Brain microvascular endothelial cell (primary cell): ENCODE results near the gene RSPRY1.
A peak's percentile ranks its signal among the peaks of the same experiment; 100 is the strongest.

ENCODE experiments used
- DNase-seq: peaks from one replicate; pipeline ENCODE4 v3.0.0-alpha.2; 2020
- H3K27ac ChIP-seq: fragments of 250-450 bp; sonication (Bioruptor Pico); 2 replicates; pipeline ENCODE4 v1.5.1; 2020; ENCODE audit warnings: mild to moderate bottlenecking, moderate library complexity
- H3K27me3 ChIP-seq: fragments of 250-450 bp; sonication (Bioruptor Pico); replicated peaks from 2 replicates; pipeline ENCODE4 v1.5.1; 2020; ENCODE audit warnings: mild to moderate bottlenecking
- H3K36me3 ChIP-seq: fragments of 250-450 bp; sonication (Bioruptor Pico); replicated peaks from 2 replicates; pipeline ENCODE4 v1.5.1; 2020; ENCODE audit warnings: mild to moderate bottlenecking
- H3K4me3 ChIP-seq: 2 replicates; pipeline ENCODE4 v1.5.1; 2011; ENCODE audit warnings: low read depth, mild to moderate bottlenecking, control low read depth, low read length, moderate library complexity
- in situ Hi-C: cut with HindIII; loops from 2 replicates; pipeline ENCODE4 v1.10.0; 2017; ENCODE audit warnings: low sequenced_read_pairs, low pct_ligation_motif_present
- TF ChIP-seq, protein P1 (sequence below): IDR thresholded peaks from 2 replicates; pipeline ENCODE4 v1.5.1; 2011; ENCODE audit warnings: low read depth, mild to moderate bottlenecking, moderate library complexity, low read length, control low read depth, inconsistent platforms; ENCODE audit errors: missing control alignments

Gene RSPRY1

DNA sequence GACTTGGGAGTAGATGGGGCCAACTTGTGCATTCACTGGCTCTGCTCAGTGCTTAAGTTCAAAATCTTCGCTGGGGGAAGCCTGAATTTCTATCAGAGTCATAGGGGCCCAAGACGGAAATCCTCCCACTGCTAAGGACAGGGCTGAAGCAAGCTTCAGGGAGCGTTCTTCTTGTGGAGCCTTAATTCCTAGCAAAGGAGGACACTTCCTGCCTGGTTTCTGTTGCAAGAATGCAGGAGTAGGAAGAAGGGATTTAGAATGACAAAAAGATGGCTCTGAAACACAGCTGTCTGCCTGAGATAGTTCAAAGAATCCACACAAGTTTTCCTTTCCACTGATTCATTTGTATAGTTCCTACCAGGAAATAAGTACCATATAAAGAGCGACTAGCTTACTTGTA is 26.7 kb upstream of the RSPRY1 start:
- Histone ChIP-seq H3K27ac (no peak overlapping the region), H3K27me3 (no peaks in the 10 kb centered on the region), H3K36me3 (peaks cover 19% of the 10 kb centered on the region), H3K4me3 (no peak overlapping the region)
- in situ Hi-C loops: no loop called here
- DNase-seq: no peak
- TF ChIP-seq, protein P1, sequence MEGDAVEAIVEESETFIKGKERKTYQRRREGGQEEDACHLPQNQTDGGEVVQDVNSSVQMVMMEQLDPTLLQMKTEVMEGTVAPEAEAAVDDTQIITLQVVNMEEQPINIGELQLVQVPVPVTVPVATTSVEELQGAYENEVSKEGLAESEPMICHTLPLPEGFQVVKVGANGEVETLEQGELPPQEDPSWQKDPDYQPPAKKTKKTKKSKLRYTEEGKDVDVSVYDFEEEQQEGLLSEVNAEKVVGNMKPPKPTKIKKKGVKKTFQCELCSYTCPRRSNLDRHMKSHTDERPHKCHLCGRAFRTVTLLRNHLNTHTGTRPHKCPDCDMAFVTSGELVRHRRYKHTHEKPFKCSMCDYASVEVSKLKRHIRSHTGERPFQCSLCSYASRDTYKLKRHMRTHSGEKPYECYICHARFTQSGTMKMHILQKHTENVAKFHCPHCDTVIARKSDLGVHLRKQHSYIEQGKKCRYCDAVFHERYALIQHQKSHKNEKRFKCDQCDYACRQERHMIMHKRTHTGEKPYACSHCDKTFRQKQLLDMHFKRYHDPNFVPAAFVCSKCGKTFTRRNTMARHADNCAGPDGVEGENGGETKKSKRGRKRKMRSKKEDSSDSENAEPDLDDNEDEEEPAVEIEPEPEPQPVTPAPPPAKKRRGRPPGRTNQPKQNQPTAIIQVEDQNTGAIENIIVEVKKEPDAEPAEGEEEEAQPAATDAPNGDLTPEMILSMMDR: no peak

DNA sequence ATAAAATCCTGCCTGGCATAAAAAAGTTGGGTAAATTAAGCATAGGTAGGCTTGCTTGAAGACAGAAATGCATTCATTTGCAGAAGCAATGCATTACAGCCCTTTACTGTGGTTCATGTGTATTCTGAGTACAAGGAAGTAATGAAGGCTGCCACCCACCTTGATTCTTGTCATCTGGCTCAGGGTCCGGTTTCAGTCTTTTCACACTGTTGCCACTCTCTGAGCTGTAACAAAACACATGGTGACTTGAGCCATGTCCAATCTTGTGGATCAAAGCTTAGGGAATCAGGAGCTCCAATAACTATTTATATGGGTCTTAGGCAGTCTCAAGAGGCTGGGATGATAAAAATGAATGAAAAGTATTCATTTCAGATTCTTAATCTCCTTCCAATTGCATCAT is 22.3 kb upstream of the RSPRY1 start:
- no peak for DNase-seq
- Histone ChIP-seq H3K36me3 (peaks cover 31% of the 10 kb centered on the region), H3K27ac (no peak overlapping the region), H3K27me3 (no peaks in the 10 kb centered on the region), H3K4me3 (no peak overlapping the region)
- in situ Hi-C loops: no loop called here
- TF ChIP-seq, protein P1: no peak

DNA sequence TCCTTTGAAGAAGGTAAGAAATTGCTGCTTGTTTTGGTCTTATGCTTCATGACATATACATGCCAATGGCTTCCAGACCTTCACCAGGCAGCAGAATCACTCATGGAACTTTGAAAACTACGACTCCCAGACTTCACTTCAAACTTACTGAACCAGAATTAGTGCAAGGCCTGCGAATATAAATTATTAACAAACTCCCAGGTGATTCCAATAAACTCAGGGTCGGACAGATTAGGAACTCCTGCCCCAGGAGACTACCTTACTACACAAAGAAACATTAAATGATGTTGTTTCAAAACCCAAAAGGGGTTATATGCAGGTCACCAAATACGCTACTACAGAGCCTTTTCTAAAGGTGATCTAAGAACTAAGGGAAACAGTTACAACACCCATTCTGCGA is 20.6 kb upstream of the RSPRY1 start:
- no peak for DNase-seq
- Histone ChIP-seq H3K27me3 (no peaks in the 10 kb centered on the region), H3K27ac (no peak overlapping the region), H3K36me3 (peaks cover 26% of the 10 kb centered on the region), H3K4me3 (no peak overlapping the region)
- TF ChIP-seq, protein P1: no peak
- in situ Hi-C loops: no loop called here

DNA sequence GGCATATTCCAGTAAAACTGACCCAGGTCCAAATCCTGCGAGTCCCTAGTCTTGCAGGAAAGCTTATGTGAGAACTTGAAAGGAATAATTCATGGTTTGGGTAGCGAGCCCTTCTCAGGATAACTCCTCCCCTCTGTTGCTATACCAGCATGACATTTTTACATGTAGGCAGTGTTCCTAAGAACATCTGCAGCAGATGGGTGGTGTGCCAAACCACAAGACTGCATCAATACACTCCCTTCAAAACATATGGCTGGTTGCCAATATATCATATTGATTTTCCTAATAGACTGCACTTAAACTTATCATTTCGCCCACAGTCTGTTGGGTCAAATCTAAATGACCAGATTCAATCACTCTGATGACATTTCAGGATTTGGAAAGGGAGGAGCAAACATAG is 20.2 kb upstream of the RSPRY1 start:
- H3K4me3 ChIP-seq: no peak overlapping the region
- DNase-seq: no peak
- H3K27ac ChIP-seq: no peak overlapping the region
- TF ChIP-seq, protein P1: no peak
- H3K27me3 ChIP-seq: no peaks in the 10 kb centered on the region
- H3K36me3 ChIP-seq: peaks cover 27% of the 10 kb centered on the region
- in situ Hi-C loops: no loop called here

DNA sequence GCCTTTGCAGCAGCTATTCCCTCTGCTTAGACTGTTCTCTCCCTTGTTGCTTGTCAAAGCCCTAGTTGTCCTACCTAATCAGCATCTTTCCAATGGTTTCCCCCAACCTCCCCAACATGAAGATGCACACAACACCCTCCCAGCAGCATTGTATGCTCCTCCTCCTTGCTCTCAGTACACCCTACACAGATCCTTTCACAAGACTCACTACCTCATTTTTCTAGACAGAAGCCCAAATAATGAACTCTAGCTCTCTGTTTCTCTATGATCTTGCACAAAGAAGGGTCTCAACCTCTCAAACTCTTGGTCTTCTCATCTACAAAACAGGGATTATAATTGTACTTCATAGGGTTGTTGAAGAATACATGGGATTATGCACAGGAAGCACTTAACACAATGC is 19.7 kb upstream of the RSPRY1 start:
- in situ Hi-C loops: no loop called here
- DNase-seq: no peak
- H3K27ac ChIP-seq: no peak overlapping the region
- peaks cover 32% of the 10 kb centered on the region for H3K36me3 ChIP-seq
- TF ChIP-seq, protein P1: no peak
- H3K27me3 ChIP-seq: no peaks in the 10 kb centered on the region
- H3K4me3 ChIP-seq: no peak overlapping the region

DNA sequence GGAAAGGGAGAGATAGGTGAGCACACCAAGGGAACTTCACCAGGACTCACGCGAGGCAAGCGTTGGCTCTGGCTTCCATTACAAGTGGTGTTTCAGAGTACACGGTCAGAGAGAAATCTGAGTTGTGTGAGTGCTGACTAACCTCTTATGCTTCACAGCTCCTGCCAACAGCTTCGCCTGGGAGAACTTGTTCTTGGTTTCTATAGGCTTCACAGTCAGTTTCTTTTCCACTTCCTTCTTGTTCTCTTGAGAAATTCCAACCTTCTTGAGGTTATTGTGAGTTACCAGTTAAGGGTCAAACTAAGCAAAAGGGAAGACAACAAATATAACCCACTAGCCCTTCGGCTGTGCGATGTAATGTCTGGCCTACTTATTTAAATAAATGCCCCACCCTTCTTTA is 19.2 kb upstream of the RSPRY1 start:
- peak; percentile 14 for DNase-seq
- TF ChIP-seq, protein P1: no peak
- Histone ChIP-seq H3K36me3 (peaks cover 35% of the 10 kb centered on the region), H3K4me3 (no peak overlapping the region), H3K27ac (no peak overlapping the region), H3K27me3 (no peaks in the 10 kb centered on the region)
- in situ Hi-C loops: no loop called here
